T-helper 1 cell (primary cell): Measurements from ENCODE around the gene SH3GL2.

Source experiments
- DNase-seq, 5 donors: peaks; one replicate each; pipeline ENCODE4 v3.0.0-alpha.2; 2012 to 2020

Gene SH3GL2

DNA sequence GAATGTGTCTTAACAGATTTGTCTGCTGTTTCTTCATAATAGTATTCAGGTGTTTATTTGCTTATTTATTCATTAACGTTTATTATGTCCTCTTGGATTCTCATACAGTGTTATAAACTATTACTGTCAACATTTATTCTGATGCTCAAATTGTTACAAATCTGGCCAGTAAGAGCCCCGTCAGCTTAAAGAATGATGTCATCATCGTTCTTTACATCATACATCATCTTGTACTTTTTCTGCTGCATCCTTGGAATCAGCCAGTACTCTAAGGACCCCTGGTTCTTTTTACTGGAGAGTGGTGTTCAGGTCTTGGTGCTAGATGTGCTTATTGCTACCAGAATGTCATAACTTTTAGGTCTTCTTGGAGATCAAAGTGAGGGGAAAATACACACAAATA is 86.6 kb downstream of the SH3GL2 start:
- DNase-seq, result no peak

DNA sequence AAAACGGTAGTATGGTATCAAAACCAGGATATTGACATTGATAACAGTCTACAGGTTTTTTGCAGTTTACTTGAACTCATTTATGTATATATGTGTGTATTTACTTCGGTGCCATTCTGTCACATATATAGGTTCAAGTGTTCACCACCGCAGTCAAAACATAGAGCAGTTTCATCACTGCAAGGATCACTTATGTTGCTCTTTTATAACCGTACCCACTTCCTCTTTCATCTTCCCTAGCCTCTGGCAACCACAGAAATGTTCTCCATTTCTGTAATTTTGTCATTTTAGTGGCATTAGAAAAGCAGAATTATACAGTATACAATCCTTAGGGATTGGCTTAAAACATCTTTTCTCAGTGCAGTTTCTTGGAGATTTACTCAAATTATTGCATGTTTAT is 90.3 kb downstream of the SH3GL2 start:
- DNase-seq, result no peak

DNA sequence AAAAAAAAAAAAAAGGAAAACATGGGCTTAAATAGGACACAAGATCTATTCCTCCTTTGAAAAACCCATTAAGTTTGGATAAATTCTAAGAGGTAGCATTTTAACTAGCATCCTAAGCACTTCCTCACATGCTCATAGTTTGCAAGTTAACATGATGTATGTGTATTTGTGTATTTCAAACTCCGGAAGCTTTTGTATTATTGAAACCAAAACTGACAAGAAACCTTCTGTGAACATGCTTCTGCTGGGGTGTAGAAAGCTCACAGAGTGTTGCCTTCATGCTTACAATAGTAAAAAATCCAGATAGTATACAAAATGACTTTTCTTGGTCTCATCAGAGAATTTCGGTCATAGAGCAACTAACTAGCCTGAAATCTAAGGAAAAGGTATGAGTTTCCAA is 103.8 kb downstream of the SH3GL2 start:
- DNase-seq, result no peak

DNA sequence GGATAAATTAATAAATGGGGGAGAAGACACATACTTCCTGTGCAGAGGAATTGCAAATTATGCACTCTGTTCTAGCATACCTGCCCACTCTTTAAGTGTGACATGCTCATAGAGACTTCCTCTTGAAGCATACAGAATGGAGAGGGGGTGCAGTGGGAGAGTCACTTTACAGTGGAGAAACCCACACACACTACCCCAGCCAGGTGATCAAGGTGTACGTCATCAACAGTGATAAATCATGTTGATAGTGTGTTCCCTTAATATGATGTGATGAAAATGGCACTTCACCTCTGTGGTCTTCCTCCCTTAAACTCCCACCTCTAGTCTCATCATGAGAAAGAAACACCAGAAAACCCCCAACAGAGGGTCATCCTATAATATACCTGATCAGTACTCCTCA is 110.0 kb downstream of the SH3GL2 start:
- no peak for DNase-seq

DNA sequence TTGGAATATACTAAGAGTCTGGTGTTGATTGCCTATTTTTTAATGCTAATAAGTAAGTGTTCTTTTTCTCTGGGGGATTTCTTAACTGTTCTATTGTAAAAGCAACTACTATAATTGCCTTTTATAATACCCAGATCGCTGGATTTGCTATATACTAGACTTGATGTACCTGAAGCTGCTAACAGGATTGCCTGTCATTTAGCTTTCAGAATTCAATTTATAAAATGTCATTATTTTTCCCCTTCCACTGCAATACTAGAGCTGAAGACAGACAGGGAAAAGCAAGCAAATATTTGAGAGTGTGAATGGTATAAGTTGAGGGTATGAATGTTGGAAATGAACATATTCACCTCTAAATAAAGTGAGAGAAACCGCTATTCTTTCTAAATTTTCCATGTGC is 115.5 kb downstream of the SH3GL2 start:
- DNase-seq, result no peak

DNA sequence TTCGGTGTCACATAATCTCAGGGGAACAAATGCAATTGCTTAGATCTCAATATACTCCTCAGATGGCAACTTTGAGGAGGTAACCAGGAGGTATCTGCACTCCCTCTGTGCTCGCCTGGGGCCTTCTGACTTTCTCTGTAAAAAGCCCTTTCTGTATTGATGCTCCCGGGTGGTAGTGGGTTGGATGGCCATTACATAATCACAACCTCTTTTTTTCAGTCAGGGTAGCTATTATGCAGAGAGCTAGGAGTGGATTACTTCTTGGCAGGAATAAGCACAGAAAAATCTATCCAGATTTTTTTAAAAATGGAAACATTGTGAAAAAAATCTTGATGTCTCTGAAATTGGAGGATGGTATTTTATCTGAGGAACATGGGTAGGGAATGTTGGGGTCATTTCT is 116.6 kb downstream of the SH3GL2 start:
- DNase-seq, result no peak

DNA sequence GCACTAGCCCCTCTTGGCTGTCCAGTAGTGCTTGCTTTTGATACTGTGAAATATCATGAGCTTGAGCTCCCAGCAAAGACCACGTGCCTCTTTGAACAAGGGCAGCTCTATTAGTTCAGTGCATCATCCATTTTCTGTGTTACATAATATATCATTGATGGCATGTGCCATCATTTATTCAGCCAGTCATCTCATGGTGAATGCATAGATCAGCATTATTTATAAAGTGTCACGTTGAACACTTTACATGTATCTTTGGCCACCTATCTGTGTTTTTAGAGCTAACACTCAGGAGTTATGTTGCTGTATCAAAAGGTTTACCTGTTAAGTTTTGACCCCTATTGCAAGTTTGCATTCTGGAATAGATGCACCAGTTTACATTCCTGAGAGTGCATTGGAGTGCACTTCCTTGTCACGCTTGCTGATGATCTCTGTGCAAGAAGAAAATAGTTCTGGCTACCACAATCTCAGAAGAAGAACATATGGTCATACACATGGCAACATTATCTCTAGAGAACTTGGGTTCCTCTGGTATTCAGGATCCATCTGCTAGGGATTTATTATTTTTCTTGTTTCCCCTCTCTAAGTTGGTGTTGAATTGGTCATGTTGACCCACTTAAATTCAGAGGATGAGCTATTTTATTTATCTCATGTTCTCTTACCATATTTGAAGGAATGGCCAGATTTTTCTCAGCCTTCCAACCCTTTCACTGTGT is 120.9 kb downstream of the SH3GL2 start:
- DNase-seq, result no peak

DNA sequence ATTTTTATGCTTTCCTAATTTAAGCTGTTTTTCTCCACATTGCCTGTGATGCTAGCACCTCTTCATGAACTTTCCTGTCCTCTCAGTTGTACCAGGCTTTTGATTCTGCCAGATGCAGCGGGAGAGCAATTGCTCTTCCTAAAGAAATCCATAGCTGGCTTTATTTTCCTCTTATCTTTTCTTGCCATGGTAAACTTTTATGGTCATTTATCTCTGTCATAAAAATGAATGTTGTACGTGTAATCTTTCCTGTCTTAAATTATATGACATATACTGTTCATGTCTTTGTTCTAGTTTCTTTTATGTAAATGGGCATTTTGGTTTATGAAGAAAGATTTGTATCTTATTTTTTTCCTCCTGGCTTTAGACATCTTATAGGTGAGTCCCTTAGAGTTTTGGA is 127.5 kb downstream of the SH3GL2 start:
- no peak for DNase-seq

DNA sequence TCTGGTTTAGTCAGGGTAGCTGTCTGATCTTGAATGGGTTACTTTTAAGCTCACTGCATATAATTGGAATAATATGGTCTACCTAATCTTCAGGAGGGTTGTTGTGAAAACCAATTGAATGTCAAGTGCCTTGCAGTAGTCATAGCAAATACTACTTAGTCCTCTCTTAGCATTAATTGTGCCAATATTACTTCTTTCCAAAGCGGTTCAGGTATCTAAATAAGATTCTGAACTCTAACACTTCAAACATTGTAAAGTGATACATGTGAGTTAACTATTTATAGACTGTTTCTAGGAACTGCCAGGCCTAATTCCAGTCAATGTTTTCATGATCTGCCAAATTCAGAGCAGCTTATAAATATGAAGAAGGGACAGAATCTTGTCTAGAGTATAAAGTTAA is 140.2 kb downstream of the SH3GL2 start:
- no peak for DNase-seq

DNA sequence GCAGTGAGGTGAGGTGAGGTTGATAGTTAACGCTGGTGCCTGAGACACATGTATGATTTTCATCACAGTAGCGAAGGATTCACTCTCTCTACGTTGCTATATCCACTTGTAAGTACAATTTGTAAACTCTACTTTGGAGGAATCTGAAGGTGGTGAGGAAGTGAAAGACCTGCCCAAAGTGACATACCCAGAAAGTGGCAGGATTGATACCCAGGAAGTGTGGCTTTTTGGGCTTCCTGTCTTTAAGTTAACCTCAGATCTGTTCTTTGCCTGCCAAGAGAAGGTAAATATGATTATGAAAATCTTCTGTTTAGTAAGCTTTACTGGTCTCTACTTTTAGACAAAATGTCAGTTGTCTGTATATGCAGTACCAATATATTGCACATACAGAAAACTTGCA is 143.1 kb downstream of the SH3GL2 start:
- no peak for DNase-seq

DNA sequence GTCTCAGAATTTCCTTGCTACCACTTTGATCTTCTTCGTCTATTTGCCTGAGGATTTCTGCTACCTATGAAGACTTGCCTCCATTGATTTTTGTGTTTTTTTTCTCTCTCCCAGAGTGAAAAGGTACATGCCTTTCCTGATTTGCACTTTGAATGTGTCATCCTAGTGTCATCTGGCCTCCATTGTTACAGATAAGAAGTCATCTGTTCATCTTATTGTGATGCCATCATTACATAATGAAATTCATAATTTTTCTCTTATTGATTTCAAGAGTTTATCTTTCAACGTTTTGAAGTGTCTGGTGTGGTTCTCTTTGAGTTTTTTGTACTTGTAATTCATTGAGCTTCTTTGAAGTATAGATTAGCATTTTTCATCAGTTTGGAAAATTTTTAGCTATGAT is 144.8 kb downstream of the SH3GL2 start:
- no peak for DNase-seq

DNA sequence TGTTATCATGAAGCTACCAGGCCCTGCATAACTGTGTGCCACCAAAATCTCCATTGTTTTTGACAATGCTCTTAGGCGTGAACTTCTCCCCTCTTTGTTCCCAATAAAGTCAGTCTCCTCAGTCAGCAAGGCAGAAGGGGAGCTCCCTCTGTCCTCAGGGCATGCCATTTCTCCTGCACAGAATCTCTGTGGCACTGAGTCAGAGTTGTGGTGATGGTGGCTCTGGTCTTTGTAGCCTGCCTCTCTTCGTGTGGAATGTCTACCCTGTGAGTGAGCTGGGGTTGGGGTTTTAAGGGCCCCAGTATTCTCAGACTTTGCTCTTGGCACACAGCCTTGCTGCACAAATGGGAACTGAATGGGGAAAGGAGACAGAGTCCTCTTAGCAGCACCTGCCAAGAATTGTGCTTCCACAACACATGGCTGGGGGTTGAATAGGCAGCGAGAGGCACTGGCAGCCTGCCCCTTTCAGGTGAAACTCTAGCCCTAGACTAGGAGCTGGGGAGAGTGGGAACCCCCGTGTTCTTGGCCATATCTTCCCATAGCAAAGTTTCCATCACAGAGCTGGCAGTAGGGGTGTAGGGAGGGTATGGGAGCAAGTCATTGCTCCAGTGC is 146.6 kb downstream of the SH3GL2 start:
- no peak for DNase-seq

DNA sequence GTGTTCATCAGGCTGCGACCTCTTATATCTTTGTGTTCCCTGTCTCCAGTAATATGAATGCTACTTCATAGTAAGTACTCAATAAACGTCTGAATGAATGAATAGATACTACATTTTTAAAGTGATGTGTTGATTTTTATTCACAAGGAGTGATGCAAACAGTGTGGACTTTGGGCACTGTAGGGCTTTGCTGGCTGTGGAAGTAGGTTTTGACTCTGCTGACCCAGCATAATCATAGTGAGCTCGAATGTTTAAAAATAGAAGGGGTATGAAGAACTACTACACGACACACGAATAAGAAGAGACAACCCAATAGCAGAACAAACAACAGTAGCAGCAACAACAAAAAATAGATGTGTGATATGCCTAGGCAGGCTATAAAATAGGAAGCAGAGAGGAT is 147.4 kb downstream of the SH3GL2 start:
- no peak for DNase-seq

DNA sequence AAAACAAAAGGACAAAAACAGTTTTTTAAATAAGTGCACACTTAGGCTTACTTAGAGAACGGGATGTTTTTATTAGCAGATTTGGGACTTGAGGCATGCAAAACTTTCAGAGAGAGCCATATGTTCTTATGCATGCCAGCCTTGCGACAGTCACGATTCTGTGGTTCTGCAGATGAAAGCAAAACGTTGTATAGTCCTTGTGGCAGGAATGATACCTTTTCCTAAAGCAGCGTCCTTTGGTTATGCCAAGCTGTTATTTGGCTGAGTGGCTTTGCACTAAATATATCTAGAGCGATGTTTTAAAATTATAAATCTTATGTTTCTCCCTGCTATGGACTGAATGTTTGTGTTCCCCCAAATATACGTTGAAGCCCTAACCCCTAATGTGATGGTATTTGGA is 152.0 kb downstream of the SH3GL2 start:
- DNase-seq, result no peak

DNA sequence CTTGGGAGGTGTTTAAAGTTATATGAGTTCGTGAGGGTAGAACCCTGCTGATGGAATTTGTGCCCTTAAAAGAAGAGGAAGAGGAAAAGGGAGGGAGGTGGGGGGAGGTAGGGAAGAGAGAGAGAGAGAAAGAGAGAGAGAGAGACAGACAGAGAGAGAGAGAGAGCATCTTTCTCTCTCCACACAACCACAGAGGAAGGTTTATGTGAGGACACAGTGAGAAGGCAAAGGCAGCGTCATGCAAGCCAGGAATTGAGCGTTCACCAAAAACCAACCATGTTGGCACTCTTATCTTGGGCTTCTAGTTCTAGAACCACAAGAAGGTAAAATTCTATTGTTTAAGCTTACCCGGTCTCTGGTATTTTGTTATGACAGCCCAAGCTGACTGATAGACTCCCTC is 152.4 kb downstream of the SH3GL2 start:
- DNase-seq, result no peak

DNA sequence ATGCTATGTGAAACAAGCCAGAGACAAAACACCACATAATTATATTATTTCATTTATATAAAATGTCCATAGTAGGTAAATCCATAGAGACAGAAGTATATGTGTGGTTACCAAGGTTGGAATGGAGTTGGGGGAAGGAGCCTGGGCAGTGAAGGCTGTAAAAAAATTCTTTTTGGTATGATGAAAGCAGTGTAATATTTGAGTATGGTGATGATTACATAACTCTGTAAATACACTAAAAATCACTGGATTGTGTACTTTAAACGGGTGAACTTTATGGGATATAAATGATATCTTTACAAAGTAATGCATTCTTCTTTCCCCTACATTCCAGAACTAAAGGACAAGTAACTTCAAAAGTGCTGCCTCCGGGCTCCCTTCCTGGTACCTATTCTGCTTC is 155.8 kb downstream of the SH3GL2 start:
- DNase-seq, result no peak

DNA sequence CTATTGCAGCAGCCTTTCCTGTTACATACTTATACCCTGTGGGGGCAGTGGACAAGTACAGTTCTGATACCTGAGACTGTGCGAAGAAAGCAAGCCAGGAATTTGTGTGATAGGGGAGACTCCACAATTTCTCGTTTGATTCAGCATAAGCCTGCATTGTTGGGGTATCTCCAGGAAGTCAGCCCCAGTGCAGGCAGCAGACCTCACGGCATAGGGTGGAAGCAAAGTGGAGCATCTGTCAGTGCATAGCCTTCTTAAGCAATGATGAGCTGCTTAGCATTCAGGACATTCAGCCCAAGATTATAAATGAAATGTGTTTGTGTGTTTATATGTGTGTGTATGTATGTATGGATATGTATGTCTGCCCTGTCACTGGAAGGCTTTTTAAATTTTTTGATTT is 157.0 kb downstream of the SH3GL2 start:
- no peak for DNase-seq

DNA sequence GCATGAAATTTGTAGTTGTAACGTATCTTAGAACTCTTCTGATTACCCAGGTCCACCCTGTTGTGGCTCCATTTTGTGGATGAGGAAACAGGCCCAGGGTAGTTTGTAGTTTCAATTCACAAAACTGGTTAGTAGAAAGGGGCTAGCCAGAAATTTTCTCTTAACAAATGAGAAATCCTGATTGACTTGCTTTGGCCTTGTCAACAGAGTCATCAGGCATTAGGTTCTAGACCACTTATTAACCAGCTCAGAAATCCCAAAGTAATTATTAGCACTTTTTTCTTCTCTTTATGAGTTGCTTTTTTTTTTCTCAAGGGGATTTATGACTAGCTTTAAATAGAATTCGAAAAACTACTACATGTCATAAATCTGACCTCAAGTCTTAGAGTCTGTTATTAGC is 160.2 kb downstream of the SH3GL2 start:
- DNase-seq, result no peak

DNA sequence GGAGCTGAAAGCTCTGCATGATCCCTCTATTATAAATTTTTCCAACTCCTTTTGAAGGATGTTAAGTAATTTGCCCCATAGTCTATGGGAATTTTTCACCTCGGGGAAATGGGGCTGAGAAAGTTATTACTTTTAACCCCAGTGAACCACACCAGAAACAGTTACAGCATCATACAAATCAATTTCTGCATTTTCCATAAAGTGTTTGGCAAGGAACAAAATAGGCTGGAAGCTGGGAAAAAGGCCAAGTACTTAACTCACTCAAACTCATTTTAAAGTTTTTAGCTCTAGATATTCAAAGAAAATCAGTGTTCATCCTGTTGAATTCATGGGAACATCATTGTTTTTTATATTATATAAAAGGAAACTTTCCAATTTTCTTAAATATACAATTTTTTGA is 160.9 kb downstream of the SH3GL2 start:
- DNase-seq, result no peak

DNA sequence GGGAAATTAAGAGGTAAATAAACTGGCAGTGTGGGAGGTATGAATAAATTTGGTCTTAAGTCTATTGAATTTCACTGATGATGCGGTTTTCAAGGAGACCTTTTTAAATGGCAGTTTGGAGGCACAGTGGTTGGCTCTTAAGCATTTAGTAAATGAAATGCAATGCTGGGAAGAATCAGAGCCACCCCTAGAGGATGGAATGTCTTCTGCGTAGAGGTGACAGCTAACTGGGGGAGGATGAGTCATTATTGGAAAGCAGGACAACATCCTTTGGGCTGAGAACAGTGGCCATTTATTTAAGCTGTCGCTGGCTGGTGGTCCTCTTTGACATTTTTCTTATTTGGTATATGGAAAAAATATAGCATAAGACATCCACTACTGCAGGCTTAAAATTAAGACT is 163.2 kb downstream of the SH3GL2 start:
- no peak for DNase-seq

DNA sequence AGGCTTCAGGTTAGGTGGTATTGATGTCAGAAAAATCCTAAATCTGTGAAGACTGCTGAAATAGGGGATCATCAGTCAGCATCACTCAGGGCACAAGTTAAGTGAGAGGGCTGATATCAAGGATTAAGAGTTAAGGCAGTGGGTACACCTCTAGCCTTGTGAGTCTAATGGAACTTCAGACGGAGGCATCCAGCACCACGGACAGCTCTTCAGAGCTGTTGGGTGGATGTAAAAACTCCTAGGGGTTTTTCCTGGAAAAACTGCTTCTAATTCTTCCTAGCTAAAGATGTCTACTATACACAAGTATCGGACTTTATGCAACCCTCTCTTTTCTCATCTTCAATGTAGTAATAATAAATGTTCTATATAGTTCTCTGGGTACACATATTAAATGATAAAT is 165.9 kb downstream of the SH3GL2 start:
- DNase-seq, result no peak

DNA sequence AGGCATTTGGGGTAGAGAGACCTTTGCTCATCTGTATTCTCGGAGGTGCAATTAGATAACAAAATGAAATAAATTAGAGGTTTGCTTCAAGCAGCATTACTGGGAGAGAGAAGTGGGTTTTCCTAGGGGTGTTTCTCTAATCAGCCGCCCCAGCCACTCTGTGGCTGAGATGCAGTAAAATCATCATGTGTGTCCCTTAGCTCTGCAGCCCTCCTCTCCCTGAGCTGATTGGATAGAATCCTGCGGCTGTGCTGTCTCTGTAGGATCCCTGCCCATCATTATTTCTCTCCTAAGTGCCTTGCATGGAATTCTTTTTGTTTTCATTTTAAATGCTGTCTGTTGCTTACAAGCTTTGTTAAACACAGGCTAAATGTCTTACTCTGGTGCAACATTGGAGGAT is 171.4 kb downstream of the SH3GL2 start:
- DNase-seq, result no peak

DNA sequence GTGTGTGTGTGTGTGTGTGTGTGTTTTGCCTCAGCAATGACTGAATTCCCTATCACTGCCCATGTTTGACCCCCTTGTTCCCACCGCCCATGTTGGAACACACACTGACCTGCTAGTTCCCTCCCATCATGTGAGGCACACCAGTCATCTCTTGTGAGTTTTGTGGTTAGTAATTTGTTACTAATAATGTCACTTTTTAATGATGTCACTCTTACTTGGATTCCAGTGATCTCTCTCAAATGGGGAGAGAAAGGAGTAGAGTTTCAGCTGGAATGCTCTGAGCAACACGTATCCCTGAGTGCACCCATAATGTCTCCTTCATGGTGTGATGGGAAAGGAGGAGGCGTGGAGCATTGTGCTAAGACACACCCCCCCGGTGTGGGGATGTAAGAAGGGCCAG is 172.6 kb downstream of the SH3GL2 start:
- DNase-seq, result no peak

DNA sequence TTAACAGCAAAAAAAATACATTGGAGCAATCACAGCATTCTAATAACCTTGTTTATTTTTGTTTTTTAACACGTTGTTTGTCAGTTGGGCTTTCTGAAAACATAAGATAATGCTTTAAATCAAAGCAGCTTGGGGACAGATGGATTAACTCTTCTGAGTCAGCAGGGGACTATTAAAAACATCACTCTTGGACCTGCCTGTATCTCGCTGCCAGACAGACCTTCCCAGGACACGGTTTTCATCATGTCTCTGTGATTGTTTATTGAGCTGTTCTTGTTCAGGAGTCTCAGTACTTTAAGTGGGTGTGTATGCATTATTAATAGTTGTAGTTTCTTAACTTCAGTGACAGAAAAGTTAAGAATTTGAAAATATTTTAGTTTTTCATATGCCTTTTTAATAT is 173.2 kb downstream of the SH3GL2 start:
- DNase-seq, result no peak

DNA sequence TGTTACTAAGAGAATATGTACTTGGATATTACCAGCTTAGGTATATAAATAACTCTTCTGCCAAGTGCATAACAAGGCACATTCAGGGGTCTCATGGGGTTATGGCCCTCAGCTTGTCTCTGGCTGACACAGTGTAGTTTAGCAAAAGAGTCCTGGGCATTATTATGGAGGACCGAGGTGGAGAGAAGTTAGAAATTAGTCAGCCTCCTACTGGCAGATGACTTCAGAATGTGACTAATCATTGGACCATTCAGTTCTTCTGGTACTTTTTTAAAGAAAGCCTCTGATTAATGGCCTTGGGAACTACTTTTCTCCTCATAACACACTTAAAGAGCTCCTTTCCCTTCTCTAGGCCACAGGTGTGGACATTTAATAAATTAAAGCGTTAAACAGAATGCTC is 178.9 kb downstream of the SH3GL2 start:
- no peak for DNase-seq
